Peyer's patch (tissue), 4 donors: Measurements from ENCODE around the gene EPHB1. TPM values are rescaled to one million over a fixed set of nuclear protein-coding genes. Genes with fewer than 3 reads are reported as not detected.
"Not testable (repeated sequence)": the region's sequence is repeated elsewhere in the genome, so short reads cannot be mapped to it uniquely, and the experiment has no call there.

ENCODE experiments used
- DNase-seq, 3 donors: peaks; one replicate each; pipeline ENCODE4 v3.0.0-alpha.2; 2017 to 2019
- H3K27ac ChIP-seq, 4 donors: fragments of 200-600 bp; sonication (generic); one replicate each; pipeline ENCODE4 v1.5.1; 2016 to 2019
- H3K27me3 ChIP-seq, 2 donors: fragments of 200-600 bp; sonication (generic); one replicate each; pipeline ENCODE4 v1.5.1; 2019
- H3K36me3 ChIP-seq, 3 donors: fragments of 200-600 bp; sonication (generic); one replicate each; pipeline ENCODE4 v1.5.1; 2016 to 2019
- H3K4me1 ChIP-seq, 4 donors: fragments of 200-600 bp; sonication (generic); one replicate each; pipeline ENCODE4 v1.5.1; 2016 to 2019
- H3K4me3 ChIP-seq, 4 donors: fragments of 200-600 bp; sonication (generic); 1 replicate in 3 of 4; 2 replicates in 1 of 4; pipeline ENCODE4 v1.5.1; 2016 to 2019; ENCODE audit warnings: mild to moderate bottlenecking in 1 of 4
- H3K9me3 ChIP-seq, 4 donors: fragments of 200-600 bp; sonication (generic); one replicate each; pipeline ENCODE4 v1.5.1; 2016 to 2019; ENCODE audit warnings: mild to moderate bottlenecking in 1 of 4
- CTCF ChIP-seq, 6 experiments: fragments of 450-650 bp in 4 of 6; fragments of 200-600 bp in 2 of 6; sonication (generic) in 1 of 6; IDR thresholded peaks; one replicate each; pipeline ENCODE4 v1.5.1; 2017 to 2019; ENCODE audit warnings: antibody characterized with exemption in 6 of 6, mild to moderate bottlenecking in 3 of 6, moderate library complexity in 1 of 6
- POLR2A ChIP-seq, 2 donors: fragments of 450-650 bp; IDR thresholded peaks; one replicate each; pipeline ENCODE4 v1.5.1; 2017; ENCODE audit warnings: antibody characterized with exemption in 2 of 2, mild to moderate bottlenecking in 2 of 2, moderate library complexity in 2 of 2
- total RNA-seq, 4 donors: library from RNA; depleted of rRNA; stranded (reverse); fragments of >200 nt; gene quantifications; one replicate each; pipeline ENCODE4 v1.1.0, GENCODE V29; 2016

EPHB1 gene
- total RNA-seq, 4 donors from 2014 or later: 0.18 to 3.2 (median 0.68) TPM

- H3K4me3 ChIP-seq: no peak overlapping the region
- no peaks in the 10 kb centered on the region for H3K36me3 ChIP-seq
- H3K27me3 ChIP-seq: no peaks in the 10 kb centered on the region
- no peaks in the 10 kb centered on the region for H3K4me1 ChIP-seq
- TF ChIP-seq CTCF (IDR thresholded peaks at IDR 0.05) (no peak), POLR2A (IDR thresholded peaks at IDR 0.05) (no peak)
- no peak overlapping the region for H3K27ac ChIP-seq
- DNase-seq: no peak
- H3K9me3 ChIP-seq: no peaks in the 10 kb centered on the region
These were observed 243.1 kb downstream of the EPHB1 start for GRCh38 chr3:135038186-135038585.

DNA sequence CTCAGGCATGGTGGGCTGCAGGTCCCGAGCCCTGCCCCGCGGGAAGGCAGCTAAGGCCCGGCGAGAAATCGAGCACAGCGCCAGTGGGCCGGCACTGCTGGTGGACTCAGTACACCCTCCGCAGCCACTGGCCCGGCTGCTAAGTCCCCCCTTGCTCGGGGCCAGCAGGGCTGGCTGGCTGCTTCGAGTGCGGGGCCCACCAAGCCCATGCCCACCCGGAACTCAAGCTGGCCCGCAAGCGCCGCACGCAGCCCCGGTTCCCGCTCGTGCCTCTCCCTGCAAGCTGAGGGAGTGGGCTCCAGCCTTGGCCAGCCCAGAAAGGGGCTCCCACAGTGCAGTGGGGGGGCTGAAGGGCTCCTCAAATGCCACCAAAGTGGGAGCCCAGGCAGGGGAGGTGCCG is 244.5 kb downstream of the EPHB1 start:
- not testable (repeated sequence) for H3K36me3 ChIP-seq, H3K9me3 ChIP-seq, H3K4me3 ChIP-seq, H3K4me1 ChIP-seq, H3K27ac ChIP-seq, H3K27me3 ChIP-seq, DNase-seq

DNA sequence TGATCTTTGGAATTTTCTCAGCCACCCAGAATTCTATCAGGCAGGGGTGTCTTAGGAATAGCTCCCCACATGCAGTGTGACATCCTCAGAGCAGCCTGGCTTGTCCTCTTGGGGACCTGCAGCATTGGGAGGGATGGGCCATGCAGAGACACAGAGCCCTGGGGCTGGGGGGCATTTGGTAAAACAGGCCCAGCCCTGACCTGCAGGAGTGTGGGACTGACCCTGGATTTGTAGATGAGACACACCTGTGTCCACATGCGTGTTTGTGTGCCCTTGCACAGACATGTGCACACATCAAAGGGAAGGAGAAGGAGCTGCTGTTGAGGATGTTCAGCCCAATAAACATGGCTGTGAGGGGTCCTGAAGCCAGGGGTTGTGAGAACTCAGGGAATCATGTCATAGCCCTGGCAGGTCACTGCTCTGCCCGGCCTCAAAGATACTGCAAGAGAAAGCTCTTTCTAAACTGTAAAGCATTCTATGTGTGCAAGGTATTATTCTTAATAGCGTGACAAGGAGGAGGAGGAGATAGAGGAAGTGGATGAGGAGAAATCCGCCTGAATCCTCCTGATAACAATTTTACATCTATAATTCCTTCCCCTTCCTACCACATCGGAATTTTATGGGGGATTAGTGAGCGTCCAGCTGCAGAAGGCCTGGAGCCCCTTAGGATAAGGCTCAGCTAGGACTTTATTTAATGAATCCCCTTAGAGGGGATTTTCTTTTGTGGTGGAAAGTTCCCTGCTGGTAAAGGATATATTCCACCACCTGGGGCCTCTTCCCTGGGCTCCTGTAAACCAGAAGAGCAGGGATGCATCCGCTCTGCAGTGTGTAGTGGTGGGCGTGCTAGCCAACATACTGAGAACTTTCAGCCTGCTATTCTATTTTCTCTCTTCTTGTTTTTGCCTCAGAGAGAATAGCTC is 245.5 kb downstream of the EPHB1 start:
- Histone ChIP-seq H3K27me3 (no peaks in the 10 kb centered on the region), H3K9me3 (no peaks in the 10 kb centered on the region), H3K27ac (no peak overlapping the region), H3K4me3 (no peak overlapping the region), H3K4me1 (no peaks in the 10 kb centered on the region), H3K36me3 (no peaks in the 10 kb centered on the region)
- no peak for TF ChIP-seq CTCF (IDR thresholded peaks at IDR 0.05)
- no peak for DNase-seq

DNA sequence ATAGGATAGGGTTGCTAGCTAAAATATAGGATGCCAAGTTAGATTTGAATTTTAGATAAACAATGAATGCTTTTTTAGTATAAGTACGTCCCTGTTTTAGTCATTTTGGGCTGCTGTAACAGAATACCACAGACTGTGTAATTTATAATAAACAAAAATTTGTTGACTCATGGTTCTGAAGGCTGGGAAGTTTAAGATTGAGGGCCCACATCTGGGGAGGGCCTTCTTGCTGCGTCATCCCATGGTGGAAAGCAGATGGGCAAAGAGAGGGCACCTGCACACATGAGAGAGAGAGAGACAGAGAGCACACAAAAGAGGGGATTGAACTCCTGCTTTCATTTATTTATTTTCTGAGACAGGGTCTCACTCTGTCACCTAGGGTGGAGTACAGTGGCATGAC is 246.5 kb downstream of the EPHB1 start:
- H3K36me3 ChIP-seq: no peaks in the 10 kb centered on the region
- no peak for TF ChIP-seq POLR2A (IDR thresholded peaks at IDR 0.05)
- TF ChIP-seq CTCF (IDR thresholded peaks at IDR 0.05): no peak
- no peak overlapping the region for H3K4me3 ChIP-seq
- H3K27me3 ChIP-seq: no peaks in the 10 kb centered on the region
- H3K27ac ChIP-seq: no peak overlapping the region
- H3K9me3 ChIP-seq: no peaks in the 10 kb centered on the region
- no peak for DNase-seq
- H3K4me1 ChIP-seq: no peaks in the 10 kb centered on the region

GRCh38 chr3:135047061-135047460 is 252.0 kb downstream of the EPHB1 start:
- no peak for DNase-seq
- Histone ChIP-seq H3K27ac (no peak overlapping the region), H3K4me1 (no peaks in the 10 kb centered on the region), H3K4me3 (no peak overlapping the region), H3K36me3 (no peaks in the 10 kb centered on the region), H3K9me3 (no peaks in the 10 kb centered on the region), H3K27me3 (no peaks in the 10 kb centered on the region)
- TF ChIP-seq POLR2A (IDR thresholded peaks at IDR 0.05): no peak
- no peak for TF ChIP-seq CTCF (IDR thresholded peaks at IDR 0.05)

- Histone ChIP-seq H3K36me3 (no peaks in the 10 kb centered on the region), H3K4me1 (no peaks in the 10 kb centered on the region), H3K27ac (no peak overlapping the region), H3K27me3 (no peaks in the 10 kb centered on the region), H3K4me3 (no peak overlapping the region), H3K9me3 (no peaks in the 10 kb centered on the region)
- no peak for DNase-seq
- TF ChIP-seq CTCF (IDR thresholded peaks at IDR 0.05): no peak
- TF ChIP-seq POLR2A (IDR thresholded peaks at IDR 0.05): no peak
These were observed 255.5 kb downstream of the EPHB1 start for GRCh38 chr3:135050536-135050935.
